UCSD-AML1 (cell line): Measurements from ENCODE around the gene TUT1.
A peak's percentile ranks its signal among the peaks of the same experiment; 100 is the strongest.
"Not testable (repeated sequence)": the region's sequence is repeated elsewhere in the genome, so short reads cannot be mapped to it uniquely, and the experiment has no call there.

Experiments
- DNase-seq: peaks from one replicate; lab custom pipeline; 2025; ENCODE audit not compliant: unreplicated experiment; lab: John Stamatoyannopoulos, UW

Gene TUT1

DNA sequence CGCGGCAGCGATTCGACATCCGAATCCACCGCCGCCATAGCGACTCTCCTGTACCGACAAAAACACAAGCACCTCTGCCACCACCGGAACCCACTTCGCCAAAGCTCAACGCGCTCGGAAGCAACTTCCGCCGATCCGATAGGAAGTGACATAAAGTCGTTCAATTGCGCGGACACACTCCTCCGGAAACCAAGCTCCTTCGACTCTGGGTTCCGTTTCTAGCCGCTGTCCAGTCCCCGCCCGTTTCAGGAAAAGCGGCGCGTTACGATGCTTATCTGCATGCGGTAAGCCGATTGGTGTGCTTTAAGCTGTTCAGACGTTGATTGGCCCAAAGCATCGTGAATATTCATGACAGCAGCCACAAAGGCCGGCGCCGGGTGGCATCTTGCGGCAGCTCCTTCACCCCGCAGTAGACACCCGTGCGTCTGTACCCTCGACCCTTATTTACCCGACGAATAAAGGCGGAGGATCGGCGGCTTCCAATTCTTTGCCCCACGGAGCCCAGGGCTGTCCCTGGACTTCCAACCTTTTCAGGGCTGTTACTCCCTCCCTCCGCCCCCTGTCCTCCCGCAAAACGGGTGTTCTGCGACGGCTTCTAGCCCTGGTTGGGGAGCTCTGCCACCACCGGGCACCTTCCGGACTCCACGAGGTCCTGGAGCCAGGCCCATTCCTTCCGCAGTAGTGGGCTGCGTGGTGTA is at the start of gene TUT1:
Gene TUT1, minus strand, starts transcription at position 76 of the 698 bp plus-strand sequence. Its CDS starts 38 bp downstream, at position 38.
- DNase-seq: peak; percentile 98

- DNase-seq: no peak
Observed at GRCh38 chr11:62632492-62632891, 41.2 kb upstream of the TUT1 start.

- DNase-seq: peak; percentile 23
Observed at GRCh38 chr11:62627713-62628112, 36.4 kb upstream of the TUT1 start.

- no peak for DNase-seq
Observed at GRCh38 chr11:62622476-62623089, 31.3 kb upstream of the TUT1 start.

- peak; percentile 98 for DNase-seq
Observed at GRCh38 chr11:62621567-62622470, 30.5 kb upstream of the TUT1 start, which contains the start of gene B3GAT3. Gene B3GAT3 (minus strand): TSS chr11:62621986. CDS start chr11:62621947, 39 bp downstream.

DNA sequence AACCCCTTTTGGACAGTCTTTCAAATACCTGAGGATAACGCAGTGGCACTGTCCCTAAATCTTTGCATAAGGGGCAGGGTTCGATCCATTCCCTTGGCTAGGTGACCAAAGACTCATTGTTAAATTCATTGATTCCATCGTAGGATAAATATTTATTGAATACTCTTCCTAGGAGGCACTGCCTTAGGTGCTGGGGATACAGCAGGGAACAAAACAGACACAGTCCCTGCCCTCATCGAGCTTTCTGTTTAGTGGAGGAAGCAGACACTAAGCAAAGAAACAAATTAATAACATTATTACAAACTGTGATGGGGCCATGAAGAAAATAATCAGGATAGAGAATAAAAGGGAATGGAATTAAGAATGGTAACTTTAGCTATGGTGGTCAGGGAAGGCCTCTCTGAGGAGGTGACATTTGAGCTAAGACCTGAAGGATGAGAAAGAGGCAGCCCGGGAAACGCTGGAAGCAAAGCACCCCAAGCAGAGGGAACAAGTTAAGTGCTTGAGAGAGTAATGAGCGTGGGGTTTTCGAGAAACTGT is 29.8 kb upstream of the TUT1 start:
- no peak for DNase-seq

DNA sequence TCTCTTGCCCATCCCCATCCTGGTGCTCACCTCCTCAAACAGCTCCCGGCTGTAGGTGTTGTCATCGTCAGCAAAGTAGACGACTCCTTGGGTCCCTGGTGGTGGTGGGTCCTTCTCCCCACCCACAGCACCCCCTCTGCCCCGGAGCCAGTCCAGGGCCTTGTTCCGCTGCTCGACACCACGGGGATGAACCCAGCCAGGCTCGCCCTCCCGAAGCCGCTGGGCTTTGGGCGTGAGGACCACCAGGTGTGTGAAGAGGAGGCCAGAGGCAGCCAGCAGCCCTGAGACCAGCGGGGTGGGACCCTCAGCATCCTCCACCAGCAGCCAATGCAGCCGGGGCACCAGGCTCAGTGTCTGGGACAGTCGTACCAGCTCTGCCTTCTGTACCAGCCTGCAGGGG is 25.6 kb upstream of the TUT1 start:
- DNase-seq: not testable (repeated sequence)

DNA sequence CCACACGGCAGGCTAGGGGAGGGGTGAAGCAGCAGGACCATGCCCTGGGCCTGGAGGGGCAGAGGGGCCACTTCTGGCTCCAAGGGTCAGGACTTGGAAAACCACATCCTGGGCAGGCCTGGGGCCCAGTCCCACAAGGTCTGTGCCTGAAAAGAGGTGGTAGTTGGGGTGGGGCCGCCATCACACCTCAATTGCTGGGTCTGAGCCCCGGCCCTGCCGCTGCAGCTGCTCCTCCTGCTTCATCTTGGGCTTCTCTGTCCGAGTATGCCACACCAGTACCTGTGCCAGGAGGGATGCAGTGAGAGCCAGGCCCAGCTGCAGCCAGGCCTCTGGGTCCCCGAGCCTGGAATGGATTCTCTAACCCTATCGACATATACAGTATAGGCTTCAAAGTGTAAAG is 24.2 kb upstream of the TUT1 start:
- no peak for DNase-seq

GRCh38 chr11:62614275-62614674 is 23.0 kb upstream of the TUT1 start:
- no peak for DNase-seq

- DNase-seq: no peak
Observed at GRCh38 chr11:62613291-62613778, 22.0 kb upstream of the TUT1 start.

DNA sequence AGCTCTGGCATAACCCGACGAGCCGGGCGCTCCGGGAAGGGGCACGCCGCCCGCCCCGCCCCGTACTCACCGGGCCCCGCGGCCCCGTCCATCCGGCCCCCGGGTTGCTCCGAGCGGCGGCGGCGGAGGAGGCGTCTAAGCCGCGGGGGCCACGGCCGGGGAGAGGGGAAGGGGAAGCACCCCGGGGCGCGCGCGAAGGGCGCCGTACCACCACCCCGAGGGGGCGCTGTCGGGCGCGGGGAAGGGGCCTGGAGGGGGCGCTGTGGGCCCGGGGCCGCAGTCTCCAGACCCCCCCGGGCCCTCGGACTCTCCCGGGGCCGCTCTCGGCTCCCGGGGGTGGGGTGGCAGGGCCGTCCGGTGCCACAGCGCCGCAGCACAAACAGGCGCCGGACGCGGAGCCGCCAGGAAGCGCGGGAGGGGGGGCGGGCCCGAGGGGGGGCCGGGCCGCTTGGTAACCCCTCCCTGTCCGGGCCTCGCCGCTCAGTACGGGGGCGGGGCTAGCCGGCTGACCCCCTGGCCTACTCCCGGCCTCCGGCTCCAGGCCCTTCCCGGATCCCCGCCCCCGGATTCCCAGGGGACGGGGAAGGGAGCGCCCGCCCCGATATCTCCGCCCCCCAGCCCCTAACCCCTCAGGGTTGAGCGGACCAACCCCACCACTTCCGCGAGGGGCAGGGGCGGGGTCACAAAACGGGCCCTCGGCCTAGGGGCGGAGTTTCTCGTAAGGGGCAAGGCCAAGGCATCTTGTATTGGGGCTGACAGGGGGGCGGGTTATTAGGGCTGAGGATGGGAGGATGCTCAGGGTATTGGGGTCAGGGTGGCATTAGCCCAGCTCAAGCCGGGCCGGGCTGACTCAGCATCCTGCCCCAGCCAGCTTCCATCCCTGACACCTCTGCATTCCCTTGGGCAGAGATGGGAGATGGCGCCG is 21.3 kb upstream of the TUT1 start, which contains the start of the genes EML3 and ROM1:
Gene EML3, minus strand, starts transcription at position 410 of the 925 bp plus-strand sequence. Its CDS starts 318 bp downstream, at position 92.
Gene ROM1, plus strand, starts transcription at position 892 of the 925 bp plus-strand sequence. Its CDS starts 25 bp downstream, at position 917.
- DNase-seq: peak; percentile 95

DNA sequence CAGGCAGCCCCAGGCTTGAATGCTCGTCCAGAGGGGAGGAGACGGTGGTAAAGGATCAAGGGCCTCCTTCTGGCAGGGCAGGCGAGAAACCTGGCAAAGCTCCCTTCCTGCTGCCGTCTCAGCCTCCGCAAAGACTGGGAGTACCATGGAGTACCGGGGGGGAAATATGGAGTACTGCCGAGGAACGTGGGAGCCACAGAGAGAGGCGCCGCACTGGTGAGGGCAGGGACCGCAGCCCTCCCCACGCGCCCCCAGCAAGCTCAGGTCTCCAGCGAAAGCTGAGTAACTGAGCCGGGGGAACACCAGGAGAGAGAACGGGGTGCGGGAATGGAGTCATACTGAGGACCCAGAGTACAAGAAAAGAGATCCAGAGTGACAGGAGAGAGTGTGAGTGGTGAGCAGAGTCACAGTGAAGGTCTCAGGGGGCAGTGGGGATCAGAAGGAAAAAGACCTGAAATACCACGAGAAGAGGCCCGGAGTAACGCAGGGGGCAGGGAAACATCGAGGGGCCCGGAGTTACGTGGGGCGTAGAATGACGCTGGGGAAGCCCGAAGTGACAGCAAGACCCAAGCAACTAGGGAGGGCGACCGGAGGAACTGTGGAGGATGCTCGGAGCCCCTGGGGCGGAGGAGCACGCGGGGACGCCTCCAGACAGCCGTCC is 20.5 kb upstream of the TUT1 start:
- peak; percentile 63 for DNase-seq

DNA sequence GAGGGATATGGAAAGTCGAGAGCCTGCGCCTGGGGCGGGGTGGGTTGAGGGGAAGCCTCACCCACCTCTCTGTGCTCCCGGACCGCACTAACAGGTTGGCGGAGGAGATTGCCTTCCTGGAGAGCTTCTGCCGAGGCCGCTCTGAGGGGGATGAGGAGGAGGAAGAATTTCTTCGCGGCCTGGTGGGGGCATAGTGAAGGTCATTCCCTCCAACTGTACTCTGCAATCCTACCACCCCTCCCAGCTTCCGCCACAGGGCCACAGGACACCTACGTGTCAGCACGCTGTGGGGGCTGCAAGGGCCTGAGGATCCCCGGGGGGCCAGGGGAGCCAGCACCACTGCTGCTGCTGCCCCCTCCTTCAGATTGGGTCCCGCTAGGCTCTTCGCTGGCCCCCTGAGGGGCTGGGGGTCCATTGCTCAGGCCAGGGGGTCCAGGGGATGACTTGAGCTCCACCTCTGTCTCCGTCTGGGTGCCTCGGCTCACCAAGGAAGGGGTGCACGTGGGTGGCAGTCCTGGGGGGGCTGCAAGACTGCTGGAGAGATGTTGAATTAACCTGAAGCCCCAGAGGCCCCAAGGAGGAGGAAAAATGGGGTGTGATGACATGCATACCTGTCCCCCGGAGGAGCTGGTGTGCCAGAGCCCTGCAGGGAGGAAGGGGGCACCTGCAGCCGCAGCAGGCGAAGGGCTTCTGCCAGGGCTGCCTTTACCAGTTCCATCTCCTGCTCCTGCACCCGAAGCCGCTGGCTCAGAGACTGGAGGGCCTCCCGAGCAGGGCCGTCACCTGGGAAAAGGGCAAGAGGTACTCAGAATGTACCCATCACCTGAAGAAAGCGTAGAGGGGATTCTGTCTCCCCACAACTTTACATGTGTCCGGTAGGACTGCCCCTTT is 19.7 kb upstream of the TUT1 start:
- no peak for DNase-seq

DNA sequence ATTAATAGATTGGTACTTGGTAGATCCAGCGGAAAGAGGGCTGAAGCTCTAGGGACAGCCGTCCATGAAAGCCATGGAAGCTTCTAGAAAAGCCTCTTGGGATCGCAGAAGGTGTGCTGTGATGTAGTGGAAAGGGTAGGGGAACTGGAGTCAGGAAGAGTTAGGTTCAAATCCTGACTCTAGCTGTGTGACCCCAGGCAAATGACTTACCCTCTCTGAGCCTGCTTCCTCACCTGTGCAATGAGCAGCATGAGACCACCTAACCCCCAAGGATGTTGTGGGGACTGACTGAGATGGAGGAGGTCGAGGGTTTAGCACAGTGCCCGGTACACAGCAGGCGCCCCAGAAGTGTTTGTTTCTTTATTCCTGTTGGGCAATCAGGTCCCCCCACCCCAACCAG is 19.1 kb upstream of the TUT1 start:
- DNase-seq: no peak

GRCh38 chr11:62608776-62609175 is 17.5 kb upstream of the TUT1 start:
- no peak for DNase-seq

- no peak for DNase-seq
Observed at GRCh38 chr11:62607714-62608113, 16.4 kb upstream of the TUT1 start.

DNA sequence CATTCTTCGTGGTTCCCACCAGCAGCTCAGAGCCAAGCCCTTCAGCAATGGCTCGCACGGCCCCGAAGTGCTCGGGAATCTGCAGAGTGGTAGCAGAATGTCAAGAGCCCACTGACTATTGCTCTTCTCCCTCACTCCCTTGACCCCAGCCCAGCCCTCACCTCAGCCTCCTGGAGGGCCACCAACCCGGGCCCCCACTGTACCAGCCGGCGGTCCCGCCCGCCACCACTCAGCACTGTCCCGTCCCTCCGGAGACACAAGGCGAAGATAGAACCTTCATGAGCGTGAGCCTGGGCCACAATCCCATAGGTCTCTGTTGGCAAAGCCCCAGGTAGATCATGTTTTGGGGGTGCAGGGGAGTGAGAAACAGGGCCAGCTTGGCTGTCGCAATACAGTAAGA is 14.6 kb upstream of the TUT1 start:
- no peak for DNase-seq

DNA sequence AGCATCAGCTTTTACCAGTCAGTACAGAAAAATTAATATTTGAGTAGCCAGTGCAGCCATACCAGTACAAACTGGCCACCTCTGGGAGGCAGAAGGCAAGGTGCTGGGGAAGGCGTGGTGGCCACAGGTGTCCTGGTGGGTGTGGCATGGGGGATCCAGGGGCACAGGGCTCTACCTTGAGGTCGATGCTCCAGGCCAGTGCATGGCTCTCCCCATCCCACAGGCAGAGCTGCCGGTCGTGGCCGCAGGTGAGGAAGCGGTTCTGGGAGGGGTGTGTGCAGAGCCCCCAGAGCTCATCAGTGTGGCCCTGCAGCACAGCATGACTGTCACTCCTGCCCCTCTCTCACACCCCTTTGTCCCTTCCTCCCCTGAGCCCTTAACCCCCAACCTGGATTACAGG is 14.1 kb upstream of the TUT1 start:
- DNase-seq: no peak
